ENCODE measurements around the gene VILL.

GRCh38 chr3:38006031-38006430 lies 15.4 kb downstream of the VILL start:
- TF ChIP-seq POLR2AphosphoS5 (IDR thresholded peaks at IDR 0.05; ENCODE audit: low read depth, low read length) (no peak), POLR2A (IDR thresholded peaks at IDR 0.05; ENCODE audit: low read depth, low read length) (no peak)

All from GM12891 (cell line).